SW 1271 (cell line): ENCODE data around the gene AAMP.

Source experiments
- DNase-seq, 2 experiments: peaks; one replicate each; lab custom pipeline; 2025; lab: John Stamatoyannopoulos, UW

Gene AAMP

DNA sequence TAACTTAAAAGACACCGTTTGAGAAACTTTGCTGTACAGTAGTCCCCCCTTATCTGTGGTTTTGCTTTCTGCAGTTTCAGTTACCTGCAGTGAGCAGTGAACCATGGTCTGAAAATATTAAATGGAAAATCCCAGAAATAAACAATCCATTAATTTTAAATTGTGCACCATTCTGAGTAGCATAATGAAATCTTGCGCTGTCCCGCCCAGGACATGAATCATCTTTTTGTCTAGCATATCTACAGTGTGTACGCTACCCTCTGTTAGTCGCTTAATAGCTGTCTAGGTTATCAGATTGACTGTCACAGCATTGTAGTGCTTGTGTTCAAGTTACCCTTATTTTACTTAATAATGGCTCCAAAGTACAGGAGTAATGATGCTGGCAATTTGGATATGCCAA, 46.9 kb downstream of the AAMP start:
- peak in 1 of 2 experiments; percentile 10 for DNase-seq

DNA sequence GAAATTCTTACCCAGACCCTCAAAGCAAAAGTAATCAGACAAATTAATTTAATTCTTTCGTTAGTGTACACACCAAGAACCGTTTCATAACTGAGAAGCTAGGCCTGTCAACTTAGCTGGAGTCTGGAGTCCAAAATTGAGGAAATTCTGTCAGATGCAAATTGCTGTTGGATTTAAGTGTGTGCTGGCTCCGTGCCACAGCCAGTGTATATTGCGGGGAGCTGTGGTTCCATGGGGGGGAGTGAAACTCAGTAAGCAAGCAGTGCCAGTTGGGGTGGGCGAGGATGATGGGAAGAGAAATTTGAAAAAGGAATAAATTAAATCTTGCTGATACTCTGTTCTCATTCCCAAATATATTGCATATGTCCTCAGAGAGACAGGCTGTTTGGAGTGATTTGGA, 48.9 kb downstream of the AAMP start:
- no peak for DNase-seq

DNA sequence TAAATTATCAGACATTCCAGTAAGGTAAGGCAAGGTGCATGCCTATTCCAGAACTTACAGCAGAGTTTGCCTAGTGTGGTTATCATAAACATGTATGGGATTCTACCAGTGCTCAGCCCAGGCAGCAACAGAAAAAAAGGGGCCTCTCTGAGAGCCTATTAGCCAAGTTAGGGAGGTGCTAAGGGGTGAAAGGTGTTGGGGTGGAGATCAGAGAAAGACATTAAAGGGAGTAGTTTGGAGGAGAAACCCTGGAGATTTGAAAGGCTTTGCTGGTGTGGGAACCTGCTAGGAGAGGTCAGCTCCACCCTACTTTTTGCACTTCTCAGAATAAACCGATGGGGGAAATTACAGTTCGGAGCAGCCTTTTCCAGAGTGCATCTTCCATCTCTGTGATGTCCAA, 50.0 kb downstream of the AAMP start:
- no peak for DNase-seq

DNA sequence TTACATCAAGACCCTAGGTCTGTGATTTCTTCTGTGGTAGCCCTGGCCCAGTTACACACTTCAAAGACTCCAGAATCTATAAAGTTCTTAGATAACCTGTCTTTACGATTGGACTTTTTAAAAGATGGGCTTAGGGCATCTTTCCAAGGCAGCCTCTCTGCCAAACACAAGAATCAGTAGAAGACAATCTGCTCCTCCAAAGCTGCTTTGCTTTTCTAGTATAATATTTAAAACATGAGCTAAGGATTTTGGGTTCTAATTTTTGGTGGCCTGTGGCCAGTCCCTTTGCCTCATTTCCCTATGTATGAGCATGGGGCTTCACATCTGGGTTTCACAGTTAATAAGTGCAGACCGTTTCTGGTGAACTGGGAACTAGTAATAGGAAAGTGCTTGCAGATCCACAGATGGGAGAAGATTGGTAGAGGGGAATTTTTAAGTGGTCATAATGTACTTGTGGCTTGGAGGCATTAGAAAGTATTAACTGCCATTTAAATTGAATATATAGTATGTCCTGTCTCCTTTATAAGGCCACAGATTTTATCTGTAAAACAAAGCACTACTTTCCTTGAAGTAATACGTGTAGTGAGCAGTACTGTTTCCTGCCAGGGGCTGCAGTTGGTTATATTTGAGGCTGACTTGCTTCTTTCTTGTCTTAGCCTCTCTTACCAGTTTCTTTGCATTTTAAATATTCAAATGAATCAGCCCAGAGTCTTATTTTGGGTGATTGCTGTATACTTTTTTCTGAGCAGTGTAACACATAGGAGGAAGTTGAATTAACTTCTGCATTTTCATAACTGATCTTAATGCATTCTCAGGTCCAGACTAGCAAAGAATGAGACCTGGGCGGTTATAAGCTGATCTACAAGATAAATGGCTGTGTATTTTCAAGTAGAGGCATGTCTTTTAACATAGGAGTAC, 51.4 kb downstream of the AAMP start:
- no peak for DNase-seq

DNA sequence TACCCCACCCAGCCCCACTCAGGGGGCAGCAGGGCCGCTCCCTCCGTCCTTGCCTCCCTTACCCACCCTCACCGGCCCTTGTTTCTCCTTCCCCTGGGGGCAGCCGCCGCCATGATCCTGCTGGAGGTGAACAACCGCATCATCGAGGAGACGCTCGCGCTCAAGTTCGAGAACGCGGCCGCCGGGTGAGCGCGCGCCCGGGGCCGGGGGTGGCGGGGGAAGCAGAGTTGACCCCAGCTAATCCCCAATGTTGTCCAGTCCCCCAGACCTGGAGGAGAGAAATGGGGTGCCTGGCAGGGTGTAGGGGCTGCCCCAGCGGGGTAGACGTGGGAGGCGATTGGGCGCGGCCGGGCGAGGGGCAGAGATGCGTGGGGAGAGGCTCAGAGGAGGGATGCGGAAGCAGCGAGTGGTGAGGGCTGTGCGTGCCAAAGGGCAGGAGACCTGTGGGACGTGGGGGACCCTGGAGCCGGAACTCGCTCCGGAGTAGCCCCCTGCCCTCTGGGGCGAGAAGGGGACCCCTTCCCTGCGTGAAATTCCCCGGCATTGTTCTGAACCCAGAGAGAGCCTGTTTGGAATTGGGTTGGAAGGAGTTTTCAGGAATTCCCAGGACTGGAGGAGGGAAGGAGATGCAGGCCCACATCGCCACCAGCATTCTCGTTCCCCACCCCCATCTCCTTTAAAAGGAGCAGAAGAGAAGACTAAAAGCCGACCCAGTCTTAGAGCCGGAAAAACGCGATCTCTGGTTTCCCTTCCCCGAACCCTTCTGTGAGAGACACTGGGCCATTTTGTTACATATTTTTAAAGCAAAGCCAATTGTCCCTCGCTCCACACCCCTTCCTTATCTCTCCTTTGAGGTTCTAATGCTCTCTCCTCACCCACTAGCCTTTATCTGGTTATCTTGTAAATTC, 52.3 kb downstream of the AAMP start:
- DNase-seq = peak in 1 of 2 experiments; percentile 21

DNA sequence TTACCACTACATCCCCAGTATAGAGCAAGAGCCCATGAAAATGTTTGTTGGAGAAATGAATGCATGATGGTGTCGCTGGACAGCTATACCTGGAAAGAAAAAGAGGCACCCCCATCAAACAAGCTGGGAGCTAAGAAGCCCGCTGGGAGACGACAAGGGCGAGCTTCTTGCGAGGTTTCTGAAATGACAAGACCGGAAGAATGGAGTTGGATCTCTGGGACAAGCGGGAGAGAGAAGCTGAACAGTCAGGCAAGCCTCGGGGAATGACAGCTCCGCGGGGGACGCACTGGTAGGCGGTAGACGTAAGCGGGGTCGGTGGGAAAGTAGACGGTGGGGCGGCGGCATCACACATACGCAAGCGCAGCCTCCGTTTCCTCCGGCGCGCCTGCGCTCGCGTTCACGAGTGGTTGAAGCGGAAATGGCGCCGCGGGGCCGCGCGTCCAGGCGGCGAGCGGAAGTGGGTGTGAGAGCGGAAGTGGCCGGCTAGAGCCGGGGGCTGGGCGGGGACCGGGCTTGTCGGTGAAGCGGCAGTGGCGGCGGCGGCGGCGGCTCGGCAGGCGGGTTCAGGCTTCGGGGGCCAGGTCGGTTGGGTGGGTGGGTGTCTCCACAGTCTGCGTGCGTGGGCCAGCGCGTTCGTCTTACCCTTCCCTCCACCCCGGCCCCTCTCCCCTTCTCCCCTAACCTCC, 53.1 kb downstream of the AAMP start, which contains the start of gene ARPC2:
ARPC2 (plus strand) TSS at position 516 of the 686 bp plus-strand sequence. CDS start 282 bp downstream, outside the sequence.
- DNase-seq = peak; percentile 67 to 88

DNA sequence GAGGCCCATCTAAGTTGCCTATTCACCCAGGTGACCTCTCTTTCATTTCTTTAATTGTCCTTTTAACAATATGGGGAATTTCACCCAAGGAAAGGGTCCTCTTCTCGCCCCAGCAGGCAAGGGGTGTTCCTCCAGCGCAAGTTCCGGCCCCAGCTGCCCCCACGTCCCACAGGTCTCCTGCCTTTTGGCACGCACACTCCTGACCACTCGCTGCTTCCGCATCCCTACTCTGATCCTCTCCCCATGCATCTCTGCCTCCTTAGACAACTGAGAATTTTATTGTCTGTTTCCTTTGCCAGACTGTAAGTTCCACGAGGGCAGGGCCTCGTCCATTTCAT, 53.6 kb downstream of the AAMP start:
- no peak for DNase-seq
